Right lobe of liver (tissue), 6 donors: ENCODE measurements around the gene RPS27L. TPM values are rescaled to one million over a fixed set of nuclear protein-coding genes. Genes with fewer than 3 reads are reported as not detected.

Experiments used
- ATAC-seq, 4 donors: fragments of 200-7000 bp; cut with Tn5 transposase; one replicate each; pipeline ENCODE4 v1.9.1; 2020; ENCODE audit warnings: mild to moderate bottlenecking in 4 of 4, moderate library complexity in 4 of 4
- DNase-seq, 3 donors: peaks; one replicate each; pipeline ENCODE4 v3.0.0-alpha.2; 2020
- H3K27ac ChIP-seq, 3 donors: fragments of 200-600 bp; one replicate each; pipeline ENCODE4 v1.8.0; 2022
- H3K27me3 ChIP-seq, 2 donors: fragments of 200-600 bp; one replicate each; pipeline ENCODE4 v1.8.0; 2022
- H3K36me3 ChIP-seq, 4 donors: fragments of 200-600 bp; sonication (generic) in 1 of 4; one replicate each; pipeline versions ENCODE4 v1.5.1 to v1.8.0; 2017 to 2022; ENCODE audit warnings: control low read depth in 1 of 4
- H3K4me1 ChIP-seq, 4 donors: fragments of 200-600 bp; sonication (generic) in 1 of 4; one replicate each; pipeline versions ENCODE4 v1.5.1 to v1.8.0; 2017 to 2022; ENCODE audit warnings: control low read depth in 1 of 4
- H3K4me3 ChIP-seq, 3 donors: fragments of 200-600 bp; one replicate each; pipeline ENCODE4 v1.8.0; 2022
- H3K9me3 ChIP-seq, 4 donors: fragments of 200-600 bp; sonication (generic) in 1 of 4; one replicate each; pipeline versions ENCODE4 v1.5.1 to v1.8.0; 2017 to 2022; ENCODE audit warnings: control low read depth in 1 of 4
- CTCF ChIP-seq, 4 donors: fragments of 200-600 bp in 3 of 4; fragments of 450-650 bp in 1 of 4; IDR thresholded peaks; one replicate each; pipeline versions ENCODE4 v1.5.1 to v1.8.0; 2016 to 2022; ENCODE audit warnings: antibody characterized with exemption in 4 of 4, mild to moderate bottlenecking in 2 of 4
- POLR2A ChIP-seq: fragments of 450-650 bp; IDR thresholded peaks from one replicate; pipeline ENCODE4 v1.6.1; 2017; ENCODE audit warnings: antibody characterized with exemption, mild to moderate bottlenecking
- whole genome bisulfite sequencing: methylation state at CpG from one replicate; pipeline ENCODE4 v1.1.6; 2018; ENCODE audit warnings: low coverage, low lambda C conversion rate; ENCODE audit not compliant: insufficient coverage; ENCODE audit errors: missing lambda C conversion rate; 5-methylcytosine and 5-hydroxymethylcytosine counted together
- intact Hi-C, 2 donors: fragments of 100-400 bp; cut with DNase I; formaldehyde crosslinking; loops; one replicate each; pipeline versions ENCODE4 v1.11.2 to v1.14.1; 2022
- long read RNA-seq: library from polyadenylated mRNA; unstranded; transcript quantifications from one replicate; pipeline ENCODE4 v2.0.0, GENCODE V29; 2019
- total RNA-seq, 6 experiments: library from RNA; depleted of rRNA in 2 of 6; stranded (reverse); fragments of >200 nt in 2 of 6; fragmentation: NEBNext Ultra II Directional in 3 of 6; extraction: Animal tissue kit (Norgen Biotek cat#: 25700) in 3 of 6; gene quantifications; one replicate each; pipeline versions ENCODE4 v1.1.0 to v1.2.4, GENCODE V29; 2016 to 2023
- donor health status: DM: no; HTN: yes; CAD: no.
- donor health status: DM: no; HTN: no; CAD: no.
- donor health status: DM: no; HTN: no; CAD: no.
- donor health status: DM: no; HTN: yes; CAD: no.
- donor health status: DM: no; HTN: yes; CAD: no.

Gene RPS27L
- 100 to 1,000 TPM in 3 of 6 experiments, 10 to 100 TPM in 3; 63.9 to 115 (median 99.8) TPM for total RNA-seq
- long read RNA-seq, full-length matches to known transcripts = 82 of 83 reads
- long read RNA-seq, partial matches to known transcripts = 0 of 83 reads
- long read RNA-seq, other reads (novel, unspliced or antisense) = 1 of 83 reads

GRCh38 chr15:63157118-63157843 is at the start of gene RPS27L:
Gene RPS27L (minus strand): TSS chr15:63157477. CDS start chr15:63157405, 72 bp downstream.
- Histone ChIP-seq H3K4me1 (peaks cover 0 to 9% (median 4%) of the 10 kb centered on the region in 4 donors), H3K27ac (peak within 1 kb of the TSS; percentile 87 to 97 (median 95)), H3K27me3 (no peaks in the 10 kb centered on the region), H3K36me3 (peaks cover 4 to 29% (median 7%) of the 10 kb centered on the region in 4 donors), H3K9me3 (no peaks in the 10 kb centered on the region), H3K4me3 (peak within 1 kb of the TSS; percentile 77 to 88 (median 85))
- no peak for TF ChIP-seq CTCF (IDR thresholded peaks at IDR 0.05)
- peak; percentile 91 for TF ChIP-seq POLR2A
- WGBS = 0% methylated on average over 3 of the region's 60 CpGs
- DNase-seq (peak; percentile 94), ATAC-seq (peak; percentile 95 to 99 (median 96))
- intact Hi-C loops = no loop called here

- no peak for DNase-seq
- intact Hi-C loops = no loop called here
Measured at GRCh38 chr15:63206079-63206478, 48.8 kb upstream of the RPS27L start.

GRCh38 chr15:63203451-63204090 is 46.3 kb upstream of the RPS27L start:
- DNase-seq (no peak), ATAC-seq (no peak)
- TF ChIP-seq CTCF (IDR thresholded peaks at IDR 0.05) = no peak
- no peak for TF ChIP-seq POLR2A
- H3K9me3 ChIP-seq = no peaks in the 10 kb centered on the region
- no peaks in the 10 kb centered on the region for H3K27me3 ChIP-seq
- intact Hi-C loops = no loop called here
- no peaks in the 10 kb centered on the region for H3K36me3 ChIP-seq
- H3K4me3 ChIP-seq = no peak overlapping the region
- H3K4me1 ChIP-seq = peaks cover 0 to 31% (median 8%) of the 10 kb centered on the region in 4 donors
- 73% methylated on average over 8 of the region's 9 CpGs for WGBS
- no peak overlapping the region for H3K27ac ChIP-seq

More at GRCh38 chr15:63206079-63206478, 48.8 kb upstream of the RPS27L start:
- Histone ChIP-seq H3K4me3 (no peak overlapping the region), H3K36me3 (no peaks in the 10 kb centered on the region), H3K4me1 (peaks cover 0 to 9% (median 0%) of the 10 kb centered on the region in 4 donors), H3K9me3 (no peaks in the 10 kb centered on the region), H3K27me3 (no peaks in the 10 kb centered on the region), H3K27ac (no peak overlapping the region)
- ATAC-seq = no peak
- no peak for TF ChIP-seq POLR2A
- TF ChIP-seq CTCF (IDR thresholded peaks at IDR 0.05) = no peak
- 89% methylated on average over 2 of the region's 2 CpGs for WGBS

GRCh38 chr15:63202861-63203260 is 45.6 kb upstream of the RPS27L start:
- ATAC-seq (peak in 3 of 4 donors; percentile 6 to 32 (median 26)), DNase-seq (no peak)
- no peak overlapping the region for H3K27ac ChIP-seq
- H3K4me3 ChIP-seq = no peak overlapping the region
- peaks cover 0 to 38% (median 12%) of the 10 kb centered on the region in 4 donors for H3K4me1 ChIP-seq
- intact Hi-C loops = no loop called here
- 54% methylated on average over 5 of the region's 5 CpGs for WGBS
- TF ChIP-seq POLR2A (no peak), CTCF (IDR thresholded peaks at IDR 0.05) (no peak)
- no peaks in the 10 kb centered on the region for H3K27me3 ChIP-seq
- no peaks in the 10 kb centered on the region for H3K9me3 ChIP-seq
- H3K36me3 ChIP-seq = no peaks in the 10 kb centered on the region
